ENCODE data around the gene MKLN1.

MKLN1 gene

DNA sequence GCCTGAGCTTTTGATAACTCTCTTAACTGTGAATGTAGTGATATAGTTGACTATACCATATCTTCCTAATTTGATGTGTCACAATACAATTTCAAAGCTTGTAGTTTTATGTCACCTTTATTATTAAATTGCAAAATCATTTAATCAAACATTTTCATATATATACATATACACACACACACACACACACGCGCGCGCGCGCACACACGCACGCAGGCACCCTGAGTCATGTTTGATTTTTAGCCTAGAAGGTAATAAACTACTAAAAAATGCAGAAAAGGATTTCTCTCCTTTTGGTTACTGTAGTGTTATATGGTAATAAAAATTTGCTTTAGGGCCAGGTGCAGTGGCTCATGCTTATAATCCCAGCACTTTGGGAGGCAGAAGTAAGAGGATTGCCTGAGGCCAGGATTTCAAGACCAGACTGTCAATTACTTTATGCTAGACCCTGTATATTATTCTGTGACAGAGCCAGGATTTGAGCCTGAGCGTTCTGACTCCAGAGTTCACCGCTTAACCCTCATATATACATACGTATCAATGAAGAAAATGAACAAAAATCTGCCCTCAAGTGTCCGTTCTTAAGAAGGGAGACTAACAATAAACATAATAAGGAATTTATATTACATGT, 139.2 kb downstream of the MKLN1 start:
- no peak for DNase-seq (ENCODE audit: low read depth)

DNA sequence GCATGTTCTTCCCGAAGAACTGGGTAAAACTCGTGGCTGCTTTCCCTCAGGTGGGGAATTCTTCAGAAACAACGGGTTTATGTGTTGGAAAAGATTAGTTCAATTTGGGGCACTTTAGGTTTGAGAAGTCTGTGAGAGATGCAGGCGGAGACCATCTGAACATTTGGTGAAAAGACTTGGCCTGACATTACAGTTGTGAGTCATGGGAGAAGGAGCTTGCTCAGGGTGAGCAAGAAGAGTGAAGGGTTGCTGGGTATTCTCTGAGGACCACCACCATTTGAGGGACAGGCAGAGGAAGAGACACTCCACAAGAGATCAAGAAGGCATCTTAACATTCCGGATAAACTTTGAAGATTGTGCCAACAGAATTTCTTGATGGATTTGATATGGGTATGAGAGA, 140.1 kb downstream of the MKLN1 start:
- DNase-seq (ENCODE audit: low read depth), result no peak

DNA sequence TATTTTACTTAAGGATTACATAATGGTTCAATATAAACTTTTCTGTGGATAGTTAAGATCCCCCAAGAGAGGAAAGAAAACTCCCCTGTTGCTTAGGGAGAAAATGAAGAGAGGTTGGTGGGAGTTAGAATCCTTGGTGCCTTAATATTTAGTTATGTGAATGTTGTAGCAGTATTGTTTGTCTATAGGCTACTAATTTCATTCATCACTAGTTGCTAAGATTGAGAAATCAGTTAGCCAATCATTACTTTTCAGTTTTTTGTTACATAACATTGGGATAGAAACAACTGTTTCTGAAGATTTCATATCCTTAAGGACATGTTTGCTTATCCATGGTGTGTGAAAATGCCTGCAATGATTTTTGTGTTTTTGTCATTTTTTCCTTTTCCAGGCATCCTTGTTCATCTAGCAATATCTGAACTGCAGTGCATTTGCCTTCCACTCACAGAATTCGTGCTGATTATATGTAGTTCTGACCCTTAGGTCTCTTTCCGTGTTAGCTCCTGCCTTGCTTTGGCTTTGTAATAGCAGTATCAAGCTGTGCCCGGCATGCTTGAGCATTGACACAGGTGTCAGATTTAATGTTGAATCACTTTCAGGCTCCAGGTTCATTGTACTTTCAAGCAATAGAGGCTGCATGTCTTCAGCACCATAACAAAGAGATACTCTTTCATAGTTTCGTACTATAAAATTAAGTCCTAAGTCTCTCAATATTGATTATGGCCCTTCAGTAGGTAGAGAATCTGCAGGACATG, 143.8 kb downstream of the MKLN1 start:
- DNase-seq (ENCODE audit: low read depth), result no peak

DNA sequence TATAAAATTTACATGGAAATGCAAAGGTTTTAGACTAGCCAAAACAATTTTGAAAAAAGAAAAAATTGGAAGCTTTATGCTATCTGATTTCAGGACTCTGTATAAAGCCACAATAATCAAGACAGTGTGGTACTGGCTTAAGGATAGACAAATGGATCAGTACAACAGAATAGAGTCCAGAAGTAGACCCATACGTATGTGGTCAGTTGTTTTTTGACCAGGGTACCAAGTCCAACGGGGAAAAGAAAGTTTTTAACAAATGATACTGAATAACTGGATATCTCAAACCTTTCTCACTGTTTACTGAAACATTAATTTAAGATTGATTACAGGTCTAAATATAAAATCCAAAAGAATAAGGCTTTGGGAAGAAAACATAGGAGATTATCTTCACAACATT, 149.1 kb downstream of the MKLN1 start:
- no peak for DNase-seq (ENCODE audit: low read depth)

DNA sequence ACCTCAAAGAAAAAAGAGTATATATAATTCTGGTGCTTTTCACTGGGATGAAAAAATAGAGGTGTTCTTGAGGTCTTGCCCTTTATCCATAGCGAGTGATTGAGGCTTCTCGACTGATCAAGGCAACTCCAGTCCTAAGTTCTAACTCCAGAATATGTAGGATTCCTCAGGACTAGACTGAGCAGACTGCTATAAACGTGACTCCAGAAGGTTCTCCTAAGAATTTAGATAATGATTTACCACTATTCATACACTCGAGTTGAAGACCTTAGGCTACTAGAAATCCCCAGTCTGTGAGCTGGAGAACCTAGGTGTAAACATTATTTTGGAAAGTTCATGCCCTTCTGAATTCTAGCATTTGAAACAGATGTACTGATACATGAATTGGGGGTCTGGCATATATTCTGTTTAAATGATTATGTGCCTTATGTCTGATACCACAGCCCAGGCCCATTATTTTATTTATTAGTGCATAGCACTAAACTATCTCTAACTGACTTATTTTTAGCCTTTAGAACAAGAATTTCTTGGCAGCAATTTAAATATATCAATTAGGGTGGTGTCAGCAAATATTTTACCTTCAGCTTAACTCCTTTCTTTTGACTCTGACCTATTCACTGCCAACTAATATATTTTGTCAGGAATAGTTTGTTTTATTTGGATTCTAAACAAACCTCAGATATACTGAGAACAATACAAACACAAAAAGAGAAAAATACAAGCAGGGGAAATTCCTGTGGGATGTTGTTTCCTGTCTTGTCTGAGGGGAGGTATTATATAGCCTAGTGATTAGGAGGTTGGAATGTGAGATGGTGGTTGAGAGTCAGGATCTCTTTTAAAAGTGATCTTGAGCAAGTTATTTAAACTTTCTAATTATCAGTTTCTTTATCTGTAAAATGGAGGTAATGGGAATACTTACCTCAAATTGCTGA, 153.0 kb downstream of the MKLN1 start:
- no peak for DNase-seq (ENCODE audit: low read depth)

DNA sequence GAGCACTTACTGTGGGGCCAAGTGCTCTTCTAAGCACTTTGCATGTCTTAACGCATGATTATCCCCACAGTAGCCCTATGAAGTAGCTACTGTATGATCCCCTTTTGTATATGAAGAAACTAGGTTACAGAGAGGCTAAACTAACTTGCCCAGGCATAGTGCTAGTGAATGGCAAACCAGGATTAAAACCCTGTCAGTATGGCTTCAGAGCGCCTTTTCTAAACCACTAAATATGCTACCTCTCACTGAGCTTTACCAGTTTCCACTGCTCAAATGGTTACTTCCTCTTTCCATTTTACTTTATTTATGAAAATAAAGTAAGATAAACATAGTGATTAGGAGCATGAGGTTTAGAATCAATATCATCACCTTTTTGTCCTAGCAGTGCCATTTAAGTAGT, 155.1 kb downstream of the MKLN1 start:
- DNase-seq (ENCODE audit: low read depth), result no peak

DNA sequence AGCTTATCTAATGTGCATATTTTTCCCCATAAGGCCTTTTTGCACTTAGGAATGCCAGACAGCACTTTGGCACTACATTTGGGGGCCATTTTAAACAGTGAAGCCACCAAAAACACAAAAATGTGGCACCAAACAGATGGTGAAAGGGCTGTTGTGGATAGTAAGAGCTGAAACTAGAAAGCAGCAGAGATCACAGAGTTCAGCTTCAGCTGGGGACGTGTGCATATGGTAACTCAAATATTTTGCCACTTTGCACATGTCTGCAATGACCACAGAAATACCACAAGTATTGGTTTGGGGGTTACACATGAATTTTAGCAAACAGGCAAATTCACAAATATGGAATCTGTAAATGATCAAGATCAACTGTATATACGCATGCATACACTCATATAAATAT, 155.9 kb downstream of the MKLN1 start:
- DNase-seq (ENCODE audit: low read depth), result no peak

DNA sequence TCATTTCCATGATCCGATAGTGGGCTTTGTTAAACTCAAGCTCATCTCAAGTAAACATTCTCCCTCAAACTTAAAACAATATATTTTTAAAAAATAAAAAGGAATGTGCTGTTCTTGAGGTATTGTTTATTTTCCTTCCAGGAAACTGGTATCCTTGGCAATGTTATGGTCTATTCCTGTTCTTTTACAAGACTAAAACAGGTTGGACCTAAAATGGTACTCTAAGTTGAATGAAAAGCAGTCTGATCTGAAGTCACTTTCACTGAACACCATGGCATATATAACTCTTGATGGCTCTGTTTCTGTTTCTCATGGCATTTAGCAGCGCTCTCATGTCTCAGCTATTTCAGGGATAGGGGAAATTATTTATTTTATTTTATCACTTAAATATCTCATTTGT, 158.7 kb downstream of the MKLN1 start:
- no peak for DNase-seq (ENCODE audit: low read depth)

DNA sequence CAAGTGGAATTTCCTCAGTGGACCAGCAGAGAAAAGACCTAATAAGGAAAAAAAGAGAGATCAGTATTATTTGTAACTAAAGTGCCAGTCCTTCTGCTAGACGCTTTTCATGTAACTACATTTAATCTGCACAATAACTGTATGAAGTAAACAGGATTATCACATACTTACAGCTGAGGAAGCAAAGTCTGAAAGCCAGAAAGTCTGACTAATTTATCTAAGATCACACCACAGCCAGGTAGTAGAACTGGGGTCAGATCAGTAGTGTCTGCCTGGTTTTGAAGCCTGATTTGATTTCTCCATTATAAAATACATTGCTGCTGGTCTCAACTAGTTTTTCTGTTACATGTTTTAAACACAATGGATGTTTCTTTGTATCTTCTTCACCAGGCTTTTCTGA, 159.5 kb downstream of the MKLN1 start:
- DNase-seq (ENCODE audit: low read depth), result no peak

DNA sequence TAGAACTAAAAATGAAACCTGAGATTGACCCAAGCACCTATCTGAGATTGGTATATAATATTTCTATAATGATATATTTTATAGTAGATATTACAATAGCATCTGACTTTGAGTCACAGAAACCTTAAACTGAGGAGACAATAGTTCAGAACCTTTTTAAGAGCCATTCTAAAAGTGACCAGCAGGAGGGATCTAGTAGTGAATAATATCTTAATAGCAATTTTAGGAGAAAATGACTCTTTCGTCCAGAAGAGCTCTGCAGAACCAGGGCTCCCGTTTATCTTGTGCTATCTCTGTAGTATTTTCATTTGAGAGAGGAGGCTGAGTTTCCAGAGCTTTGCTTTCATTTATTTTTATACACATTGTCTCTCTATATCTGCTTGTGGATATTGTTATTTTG, 160.7 kb downstream of the MKLN1 start:
- DNase-seq (ENCODE audit: low read depth), result no peak

DNA sequence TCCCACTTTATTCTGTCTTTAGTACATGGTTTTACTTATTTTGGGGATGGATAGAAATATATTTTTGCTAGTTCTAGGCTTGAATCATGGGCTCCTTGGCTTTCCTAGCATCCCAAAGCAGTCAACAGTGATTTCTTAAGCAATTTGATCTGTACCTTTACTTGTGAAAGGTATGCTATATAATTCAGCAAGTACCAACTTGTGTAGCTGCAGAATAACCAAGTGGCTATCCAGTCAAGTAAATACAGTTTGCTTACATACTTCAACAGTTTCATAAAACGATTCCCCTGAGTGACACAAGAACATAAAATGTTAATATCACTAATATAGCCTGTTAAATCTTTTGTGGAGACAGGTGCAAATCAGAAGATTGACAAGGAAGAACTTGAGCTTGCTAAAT, 161.5 kb downstream of the MKLN1 start:
- DNase-seq (ENCODE audit: low read depth), result no peak

DNA sequence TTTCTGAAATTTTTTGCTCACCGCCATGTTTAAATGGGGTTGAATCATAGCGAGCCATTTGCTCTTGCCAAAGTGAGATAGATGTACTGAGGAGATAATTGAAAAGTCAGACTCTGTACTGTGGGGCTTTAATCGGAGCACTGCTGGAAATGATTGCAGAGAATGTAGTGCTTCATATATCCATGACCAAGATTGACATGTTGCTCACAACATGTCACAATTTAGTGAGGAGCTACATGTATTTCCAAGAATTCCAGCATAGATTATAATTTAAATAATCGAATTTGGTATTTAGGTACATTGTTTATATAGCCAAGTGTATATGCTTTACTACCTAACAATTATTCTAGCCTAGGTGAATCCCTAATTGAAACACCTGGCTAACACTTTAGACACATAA, 162.2 kb downstream of the MKLN1 start:
- no peak for DNase-seq (ENCODE audit: low read depth)

DNA sequence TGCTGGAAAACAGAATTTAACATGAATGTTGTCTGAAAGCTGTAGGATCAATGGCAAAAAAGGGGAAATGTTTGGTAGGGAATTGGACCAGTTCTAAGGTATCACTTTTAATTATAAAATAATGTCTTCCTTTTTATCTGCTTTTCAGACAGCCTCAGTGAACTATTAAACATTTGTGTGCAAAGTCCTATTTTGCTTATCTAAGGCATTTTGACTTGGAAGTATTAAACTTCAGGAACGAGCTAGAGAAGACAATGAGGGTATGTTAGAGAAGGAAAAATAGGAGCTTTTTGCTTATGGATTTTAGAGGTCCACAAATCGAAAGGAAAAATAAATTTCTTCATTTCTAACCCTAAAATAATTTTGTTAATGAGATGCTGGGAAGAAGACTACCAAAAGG, 165.4 kb downstream of the MKLN1 start:
- DNase-seq (ENCODE audit: low read depth), result no peak

DNA sequence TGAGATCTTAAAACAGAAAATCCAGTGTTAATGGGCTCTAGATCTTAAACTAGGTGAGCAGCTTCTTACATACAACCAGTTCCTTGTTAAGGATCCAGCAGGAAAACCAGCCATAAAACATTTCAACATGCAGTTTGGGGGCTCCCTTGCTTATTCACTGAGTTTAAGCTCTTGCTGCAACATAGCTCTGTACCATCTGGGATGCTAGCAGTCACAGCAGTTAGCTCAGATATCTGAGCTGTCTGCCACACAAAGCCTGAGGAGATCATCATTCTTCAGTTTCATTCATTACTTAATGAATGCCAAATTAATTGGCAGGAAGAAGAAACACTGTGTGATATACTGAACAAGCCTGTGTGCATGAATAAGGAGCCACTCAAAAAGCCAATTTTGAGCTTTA, 165.9 kb downstream of the MKLN1 start:
- no peak for DNase-seq (ENCODE audit: low read depth)

DNA sequence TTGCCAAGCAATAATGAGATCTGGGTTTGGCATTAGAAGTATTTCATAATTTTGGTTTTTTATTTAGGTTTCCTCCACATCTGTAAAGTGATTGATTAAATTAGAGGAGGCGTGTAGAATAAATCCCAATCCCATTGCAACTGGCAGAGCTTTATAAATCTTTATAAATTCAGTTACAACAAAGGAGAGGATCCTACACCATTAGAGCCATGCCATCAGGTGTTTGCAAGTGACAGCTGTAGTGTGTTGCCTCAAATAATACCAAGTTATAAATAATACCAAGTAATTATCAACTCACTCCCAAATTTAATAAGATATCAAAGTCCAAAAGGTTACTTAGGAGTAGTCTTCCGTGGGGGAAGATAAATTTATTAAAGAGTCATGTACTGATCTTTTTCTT, 166.5 kb downstream of the MKLN1 start:
- no peak for DNase-seq (ENCODE audit: low read depth)

DNA sequence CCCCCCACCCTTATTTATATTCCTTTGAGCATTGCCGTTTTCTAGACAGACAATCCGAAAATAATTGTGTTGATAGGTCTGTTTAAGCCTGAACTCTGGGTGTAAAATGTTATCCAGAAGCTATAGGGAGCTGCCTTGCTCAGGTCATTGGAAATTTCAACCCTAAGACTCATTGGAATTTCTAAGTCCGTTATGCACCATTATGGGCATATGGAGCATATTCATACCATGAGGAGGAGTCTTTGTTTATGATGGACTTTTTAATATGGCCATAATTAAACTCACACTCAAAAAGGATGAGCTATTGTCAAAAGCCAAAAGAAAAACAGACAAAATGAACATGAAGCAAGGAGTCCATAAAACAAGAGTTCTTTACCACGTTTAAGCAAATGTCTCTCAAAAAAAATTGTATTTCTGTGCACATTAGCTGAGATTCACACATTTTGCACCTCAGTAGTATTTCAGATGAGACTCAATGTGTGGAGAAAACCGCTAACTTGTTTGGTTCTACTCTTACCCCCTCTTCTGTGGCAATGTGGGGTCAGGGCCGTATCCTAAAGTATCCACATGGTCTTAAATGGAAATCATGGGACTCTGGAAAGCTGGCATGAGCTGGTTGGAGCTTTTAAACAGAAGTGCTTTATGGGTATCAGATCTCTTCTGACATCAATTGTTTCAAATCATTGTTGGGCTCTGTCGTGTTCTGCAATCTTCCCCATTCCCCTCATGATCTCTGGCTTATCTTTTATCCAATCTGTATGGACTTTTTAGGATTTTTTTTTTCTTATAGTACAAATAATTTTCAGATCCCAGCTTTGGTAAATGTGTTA, 168.2 kb downstream of the MKLN1 start:
- DNase-seq (ENCODE audit: low read depth), result no peak

DNA sequence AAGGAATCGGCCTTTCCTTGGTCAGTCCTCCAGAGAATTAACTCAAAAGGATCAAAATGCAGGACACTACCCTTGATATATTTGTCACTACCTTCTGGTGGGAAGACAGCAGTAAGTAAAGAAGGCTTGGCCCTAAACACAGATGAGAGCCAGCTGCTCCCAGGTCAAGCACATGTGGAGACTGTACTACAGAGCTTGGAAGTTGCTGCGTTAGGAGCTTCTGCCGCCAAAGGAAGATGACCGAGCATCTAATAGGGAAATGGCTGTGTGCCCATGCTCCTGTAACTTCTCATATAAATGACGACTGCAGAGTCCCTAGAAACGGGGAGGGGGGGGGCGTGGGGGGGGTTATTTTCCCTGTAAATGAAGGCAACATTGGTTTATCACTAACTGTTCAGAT, 169.8 kb downstream of the MKLN1 start:
- DNase-seq (ENCODE audit: low read depth), result no peak

DNA sequence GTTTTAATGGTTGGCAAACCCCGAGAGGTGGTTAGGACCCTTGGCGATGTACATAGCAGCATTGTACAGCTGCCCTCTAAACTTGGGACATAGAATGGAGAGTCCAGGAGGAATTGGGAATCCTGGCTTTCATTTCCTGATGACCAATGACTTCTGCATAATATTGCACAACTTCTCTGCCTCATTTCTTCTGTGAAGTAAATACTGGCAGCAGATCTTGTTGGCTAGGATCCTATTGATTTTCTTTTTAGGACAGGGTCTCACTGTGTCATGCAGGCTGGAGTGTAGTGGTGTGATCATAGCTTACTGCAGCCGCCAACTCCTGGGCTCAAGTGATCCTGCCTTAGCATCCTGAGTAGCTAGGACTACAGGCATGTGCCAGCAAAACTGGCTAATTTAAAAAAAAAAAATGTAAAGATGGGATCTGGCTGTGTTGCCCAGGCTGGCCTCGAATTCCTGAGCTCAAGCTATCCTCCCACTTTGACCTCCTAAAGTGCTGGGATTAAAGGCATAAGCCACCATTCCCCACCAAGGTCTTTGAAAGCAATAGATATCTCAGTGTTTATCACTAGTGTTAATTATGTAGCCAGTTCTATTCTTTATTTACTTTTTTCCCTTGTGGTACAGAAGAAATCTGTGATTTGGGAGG, 170.7 kb downstream of the MKLN1 start:
- no peak for DNase-seq (ENCODE audit: low read depth)

DNA sequence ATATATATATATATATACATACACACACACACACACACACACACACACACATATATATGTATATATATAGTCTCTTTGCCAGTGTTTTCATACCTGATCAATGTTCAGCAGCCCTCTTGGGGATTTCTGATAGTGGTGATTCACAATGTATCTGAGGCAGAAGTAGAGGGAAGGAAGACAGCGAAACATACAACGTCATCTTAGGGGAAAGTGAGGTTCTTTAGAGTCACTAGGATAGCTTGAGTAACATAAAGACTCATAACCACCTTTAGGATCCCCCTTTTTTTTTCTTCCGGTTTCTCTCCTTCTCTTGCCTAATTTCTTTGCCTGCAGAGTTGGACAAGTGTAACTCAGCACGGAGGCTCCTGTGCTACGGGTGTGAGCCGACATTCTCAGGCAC, 172.1 kb downstream of the MKLN1 start:
- DNase-seq (ENCODE audit: low read depth), result no peak

DNA sequence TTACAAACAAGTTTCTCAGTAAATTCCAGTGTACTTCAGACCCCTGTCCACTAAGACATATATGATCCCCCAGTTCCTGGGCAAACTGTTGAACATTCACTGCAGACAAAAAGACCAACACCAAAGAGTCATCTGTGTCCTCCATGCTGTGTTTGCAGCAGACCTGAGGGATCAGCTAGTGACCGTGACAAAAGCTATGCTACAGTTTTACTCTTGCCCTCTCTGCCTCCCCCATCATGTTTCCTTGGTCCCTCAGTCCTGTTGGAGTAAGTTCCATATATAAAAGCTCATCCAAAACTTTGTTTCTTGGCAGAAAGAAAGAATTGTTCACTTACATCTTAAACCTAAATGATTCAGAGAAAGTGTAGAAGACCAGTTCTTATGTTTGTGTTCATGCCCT, 172.7 kb downstream of the MKLN1 start:
- no peak for DNase-seq (ENCODE audit: low read depth)

DNA sequence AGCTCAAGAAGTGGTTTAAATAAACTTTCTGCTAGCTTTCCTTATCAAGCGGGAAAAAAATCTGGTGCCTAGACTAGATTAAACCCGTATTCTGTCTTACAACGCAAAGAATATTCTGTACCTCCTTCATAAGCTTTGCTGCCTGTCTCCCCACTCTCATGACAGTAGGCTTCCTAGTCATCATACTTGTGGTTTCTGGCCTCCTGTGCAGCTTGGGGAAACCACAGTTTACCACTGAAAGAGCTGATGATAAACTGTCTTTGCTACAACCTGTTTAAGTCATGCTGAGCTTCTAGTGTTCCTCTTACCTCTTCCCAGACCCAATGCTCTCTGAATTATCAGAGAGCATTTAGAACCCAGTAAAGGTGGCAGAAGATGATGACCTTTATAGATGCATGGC, 173.7 kb downstream of the MKLN1 start:
- peak; percentile 16 for DNase-seq (ENCODE audit: low read depth)

Data from activated T-helper 9 cell treated with anti-CD3 and anti-CD28 coated beads, Interleukin-2, amount 50 U/mL, for 16 hours (primary cell).